ENCODE results near the gene SH3BP4.

DNA sequence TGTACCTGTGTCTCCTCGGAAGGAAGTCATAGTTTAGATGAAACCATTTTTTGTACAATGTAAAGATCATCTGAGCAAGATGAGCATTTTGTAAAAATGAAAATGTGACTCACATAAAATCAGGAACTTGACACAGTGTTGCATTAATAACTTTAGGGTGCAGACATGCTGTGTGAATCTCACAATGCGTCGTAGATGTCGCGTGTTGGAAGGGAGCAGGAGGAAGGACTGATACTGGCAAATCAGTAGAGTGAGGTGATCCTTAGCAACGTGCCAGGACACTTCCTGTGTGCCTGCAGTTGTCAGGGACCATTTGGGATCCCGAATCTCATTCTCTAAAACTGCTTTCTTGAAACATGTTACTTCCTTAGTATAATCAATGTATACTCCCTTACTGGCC lies 103.1 kb downstream of the SH3BP4 start:
- TF ChIP-seq EZH2 (IDR thresholded peaks at IDR 0.05; ENCODE audit: borderline replicate concordance, low read depth, low read length, poor library complexity, severe bottlenecking) (no peak), CTCF (conservative IDR thresholded peaks at IDR 0.05; ENCODE audit: low read depth, low read length) (no peak)
